ENCODE measurements around the gene ECEL1.

Gene ECEL1

DNA sequence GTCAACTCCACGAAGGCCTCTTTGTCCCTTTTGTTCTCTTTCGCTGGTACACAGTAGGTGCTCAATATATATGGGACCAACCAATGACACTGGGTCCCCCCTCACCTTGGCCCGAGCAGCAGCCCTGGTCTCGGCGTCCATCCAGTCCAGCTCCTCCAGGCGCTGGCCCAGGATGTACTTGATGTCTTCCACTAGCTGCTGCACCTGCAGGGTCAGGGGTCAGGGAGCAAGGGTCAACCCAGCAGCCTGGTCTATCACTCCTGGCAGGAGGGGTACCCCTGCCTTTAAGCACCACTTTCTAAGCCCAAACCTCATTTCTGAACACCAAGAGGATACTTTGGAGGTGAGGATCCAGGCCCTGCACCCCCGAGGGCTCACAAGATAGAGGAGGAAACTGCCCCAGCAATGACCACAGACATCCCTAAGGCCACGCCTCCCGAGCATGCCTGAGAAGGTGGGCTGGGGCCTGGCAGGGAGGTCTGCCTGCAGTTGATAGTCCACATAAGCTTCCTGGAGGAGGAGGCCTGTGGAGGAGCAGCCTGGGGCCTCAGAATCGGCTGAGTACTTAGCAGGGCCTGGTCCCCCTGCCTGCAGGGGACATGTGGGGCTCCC is 4.2 kb downstream of the ECEL1 start:
- DNase-seq: no peak

- DNase-seq: no peak
These were observed 5.1 kb downstream of the ECEL1 start for GRCh38 chr2:232482301-232483238.

- DNase-seq: no peak
These were observed 6.1 kb downstream of the ECEL1 start for GRCh38 chr2:232481322-232482140.

- DNase-seq: no peak
These were observed 7.1 kb downstream of the ECEL1 start for GRCh38 chr2:232480201-232481190.

DNA sequence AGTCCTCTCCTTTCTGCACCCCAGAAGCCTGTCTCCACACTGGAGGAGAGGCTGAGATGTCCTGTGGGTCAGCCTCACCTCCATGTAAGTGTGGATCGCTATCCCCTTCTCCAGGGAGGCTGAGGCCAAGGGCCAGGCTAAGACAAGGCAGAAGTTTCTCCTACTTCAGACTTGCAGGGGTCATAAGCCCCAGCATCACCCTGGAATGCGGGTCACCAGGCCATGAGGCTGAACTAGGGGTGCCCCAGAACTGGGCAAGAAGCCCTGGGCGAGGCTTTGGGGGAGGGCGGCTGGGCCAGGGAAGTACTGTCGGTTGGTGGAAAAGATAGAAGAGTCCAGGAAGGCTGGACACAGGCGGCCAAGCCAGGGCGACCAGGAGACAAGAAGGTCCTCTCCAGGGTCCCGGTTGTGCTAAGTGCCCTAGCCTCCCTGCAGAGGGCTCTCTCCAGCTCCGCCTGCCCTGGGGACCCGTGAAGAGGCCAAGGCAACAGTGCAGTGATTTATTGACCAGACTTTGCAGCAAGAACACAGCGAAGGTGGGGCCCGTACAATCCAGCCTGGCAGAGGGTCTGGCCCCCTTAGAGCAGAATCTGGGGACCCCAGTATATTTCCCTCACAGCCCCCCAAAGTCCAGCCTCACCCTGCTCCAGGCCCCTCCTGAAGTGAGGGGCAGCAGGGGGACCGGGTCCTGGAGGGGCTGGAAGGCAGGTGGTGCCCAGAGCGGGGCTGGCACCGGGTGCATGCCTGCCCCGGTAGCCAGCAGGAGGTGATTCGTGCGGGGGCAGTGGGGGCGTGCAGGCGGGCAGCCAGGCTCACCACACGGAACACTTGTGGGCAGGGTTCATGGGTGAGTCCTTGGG is 8.1 kb downstream of the ECEL1 start:
- no peak for DNase-seq

GRCh38 chr2:232478571-232479340 is 8.9 kb downstream of the ECEL1 start:
- no peak for DNase-seq

- DNase-seq: no peak
These were observed 9.7 kb downstream of the ECEL1 start for GRCh38 chr2:232477751-232478510.

- no peak for DNase-seq
These were observed 10.8 kb downstream of the ECEL1 start for GRCh38 chr2:232476791-232477190.

- no peak for DNase-seq
These were observed 11.6 kb downstream of the ECEL1 start for GRCh38 chr2:232476045-232476444.

- DNase-seq: no peak
These were observed 14.2 kb downstream of the ECEL1 start for GRCh38 chr2:232473467-232473890.

DNA sequence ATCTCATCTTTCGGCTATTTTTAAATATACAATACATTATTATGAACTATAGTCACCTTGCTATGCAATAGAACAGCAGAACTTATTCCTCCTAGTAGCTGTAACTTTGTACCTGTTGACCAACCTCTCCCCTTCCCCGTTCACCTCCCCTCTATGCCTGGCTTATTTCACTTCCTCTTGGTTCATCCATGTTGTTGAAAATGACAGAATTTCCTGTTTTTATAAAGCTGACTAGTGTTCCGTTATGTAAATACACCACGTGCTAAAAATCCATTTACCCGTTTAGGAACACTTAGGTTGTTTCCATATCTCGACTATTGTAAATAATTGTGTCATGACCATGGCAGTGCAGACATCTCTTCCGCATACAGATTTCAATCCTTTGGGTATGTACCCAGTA is 21.4 kb downstream of the ECEL1 start:
- no peak for DNase-seq

DNA sequence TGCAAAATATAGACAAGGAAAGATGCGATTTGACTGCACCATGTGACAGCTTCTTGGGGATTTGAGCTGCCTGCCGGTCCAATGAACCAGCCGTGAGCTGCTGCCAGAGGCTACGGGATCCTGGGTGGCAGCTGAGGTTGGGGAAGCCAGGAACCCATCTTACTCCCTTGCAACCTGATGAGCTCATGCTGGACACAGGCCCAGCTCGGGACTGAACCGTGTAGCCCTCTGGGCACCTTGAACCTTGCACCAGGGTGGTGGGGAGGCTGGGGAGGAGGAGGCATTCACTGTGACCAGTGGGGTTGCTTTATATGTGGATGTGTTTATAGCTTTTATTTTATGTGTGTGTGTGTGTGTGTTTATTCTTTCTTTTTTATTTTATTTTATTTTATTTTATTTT is 22.6 kb downstream of the ECEL1 start:
- DNase-seq: no peak

GRCh38 chr2:232464544-232464885 is 23.1 kb downstream of the ECEL1 start:
- DNase-seq: no peak

DNA sequence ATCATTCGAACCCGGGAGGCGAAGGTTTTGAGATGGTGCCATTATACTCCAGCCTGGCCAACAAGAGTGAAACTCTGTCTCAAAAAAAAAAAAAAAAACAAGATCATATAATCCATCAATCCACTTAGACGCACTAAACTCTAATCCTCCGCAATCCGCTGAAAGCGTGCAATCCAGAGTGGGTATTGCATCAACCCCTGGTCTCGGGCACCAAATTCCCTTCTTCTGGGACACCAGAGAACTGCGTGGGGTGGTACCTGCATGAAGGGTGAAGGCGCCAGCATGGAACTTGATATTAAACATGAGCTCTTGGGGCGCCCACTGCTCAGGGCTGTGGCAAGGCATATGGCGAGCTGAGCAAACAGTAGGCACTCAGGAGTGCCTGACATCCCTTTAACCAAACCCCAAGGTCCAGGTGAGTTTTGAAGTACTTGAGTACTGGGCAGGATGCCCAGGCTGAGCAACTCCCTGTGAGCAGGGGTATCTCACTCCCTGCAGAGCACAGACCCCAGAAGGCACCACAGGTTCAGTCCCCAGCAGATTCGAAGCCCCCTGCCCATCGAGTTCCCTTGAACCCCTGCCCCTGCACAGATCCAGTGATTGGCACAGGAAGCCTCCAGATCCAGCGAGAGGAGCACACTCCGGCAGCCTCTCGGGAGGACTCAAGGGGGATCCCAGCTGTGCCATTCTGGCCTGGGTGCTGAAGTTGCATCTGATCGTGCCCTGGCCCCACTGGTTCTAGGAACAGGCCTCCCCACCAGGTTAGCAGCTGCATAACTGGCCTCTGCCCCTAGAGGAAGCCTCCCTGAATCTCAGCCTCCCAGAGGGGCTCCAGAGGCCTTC is 23.7 kb downstream of the ECEL1 start:
- DNase-seq: no peak

- no peak for DNase-seq
These were observed 27.5 kb downstream of the ECEL1 start for GRCh38 chr2:232460171-232460570.

GRCh38 chr2:232459419-232460035 is 28.1 kb downstream of the ECEL1 start:
- DNase-seq: no peak

DNA sequence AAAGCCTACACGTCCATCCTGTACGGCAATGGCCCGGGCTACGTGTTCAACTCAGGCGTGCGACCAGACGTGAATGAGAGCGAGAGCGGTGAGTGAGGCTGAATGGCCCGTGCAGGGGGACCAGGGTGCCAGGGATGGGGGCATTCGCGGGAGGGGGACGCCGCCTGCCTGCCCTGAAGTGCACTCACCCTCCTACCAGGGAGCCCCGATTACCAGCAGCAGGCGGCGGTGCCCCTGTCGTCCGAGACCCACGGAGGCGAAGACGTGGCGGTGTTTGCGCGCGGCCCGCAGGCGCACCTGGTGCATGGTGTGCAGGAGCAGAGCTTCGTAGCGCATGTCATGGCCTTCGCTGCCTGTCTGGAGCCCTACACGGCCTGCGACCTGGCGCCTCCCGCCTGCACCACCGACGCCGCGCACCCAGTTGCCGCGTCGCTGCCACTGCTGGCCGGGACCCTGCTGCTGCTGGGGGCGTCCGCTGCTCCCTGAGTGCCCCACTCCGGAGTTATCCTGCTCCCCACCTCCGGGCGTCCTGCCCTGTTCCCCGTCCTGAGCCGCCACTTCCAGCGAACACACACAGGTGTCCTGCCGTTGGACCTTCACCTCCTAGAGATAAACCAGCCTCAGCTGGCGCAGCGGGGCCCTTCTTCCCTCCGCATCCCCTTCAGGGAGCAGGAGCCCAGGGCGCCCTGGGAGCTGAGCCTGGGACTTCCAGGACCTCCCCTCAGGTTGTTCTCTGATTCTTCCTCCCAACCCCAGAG is 28.8 kb downstream of the ECEL1 start:
- no peak for DNase-seq

Data from CD4-positive, alpha-beta T cell treated with Interleukin-12 subunit alpha and Interleukin-12 subunit beta, for 1 hour (primary cell).